Measurements from ENCODE around the gene HERPUD1. TPM values are rescaled to one million over a fixed set of nuclear protein-coding genes. Genes with fewer than 3 reads are reported as not detected.

The HERPUD1 gene
- total RNA-seq, 1 donor from 2014 or later: 16.1 TPM

DNA sequence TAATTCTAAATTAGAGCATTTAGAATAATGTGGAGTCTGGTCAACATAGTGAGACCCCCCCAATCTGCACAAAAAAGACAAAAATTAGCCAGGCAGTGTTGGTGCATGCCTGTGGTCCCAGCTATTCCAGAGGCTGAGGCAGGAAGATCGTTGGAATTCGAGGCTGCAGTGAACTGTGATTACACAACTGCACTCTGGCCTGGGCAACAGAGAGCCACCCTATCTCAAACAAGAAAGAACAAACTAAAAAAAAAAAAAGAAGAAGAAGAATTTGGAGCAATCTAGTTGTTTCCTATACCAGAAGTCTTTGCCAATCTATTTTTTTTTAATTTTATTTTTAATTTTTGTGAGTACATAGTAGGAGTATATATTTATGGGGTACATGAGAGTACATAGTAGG lies 35.8 kb downstream of the HERPUD1 start:
- no peaks in the 10 kb centered on the region for H3K4me1 ChIP-seq
- no peak for TF ChIP-seq EZH2phosphoT487 (IDR thresholded peaks at IDR 0.05)
- no peak for TF ChIP-seq CTCF (IDR thresholded peaks at IDR 0.05)
- no peak for TF ChIP-seq EZH2 (IDR thresholded peaks at IDR 0.05)
- H3K27ac Mint-ChIP-seq: no peak overlapping the region
- H3K36me3 Mint-ChIP-seq: no peaks in the 10 kb centered on the region
- no peaks in the 10 kb centered on the region for H3K9me3 ChIP-seq (ENCODE audit: low read depth)
- peaks cover 21% of the 10 kb centered on the region for H3K4me1 Mint-ChIP-seq
- no peaks in the 10 kb centered on the region for H3F3A ChIP-seq (ENCODE audit: low read depth)
- no peak overlapping the region for H2AFZ ChIP-seq (replicated peaks)
- no peak overlapping the region for H3K4me2 ChIP-seq
- peaks cover 9% of the 10 kb centered on the region for H3K27me3 Mint-ChIP-seq (ENCODE audit: insufficient read depth, low read depth)
- H3K4me3 ChIP-seq: no peak overlapping the region
- no peak overlapping the region for H3K27ac ChIP-seq
- no peaks in the 10 kb centered on the region for H4K20me1 ChIP-seq (ENCODE audit: low read depth)
- no peak overlapping the region for H3K4me3 Mint-ChIP-seq
- DNase-seq (ENCODE audit: low spot score): no peak
- no peaks in the 10 kb centered on the region for H3K79me2 ChIP-seq (ENCODE audit: low read depth)
- no peaks in the 10 kb centered on the region for H3K36me3 ChIP-seq
- no peak overlapping the region for H3K9ac ChIP-seq
- H3K9me3 Mint-ChIP-seq: no peaks in the 10 kb centered on the region
- no peaks in the 10 kb centered on the region for H3K27me3 ChIP-seq

GRCh38 chr16:56969769-56970168 lies 37.8 kb downstream of the HERPUD1 start:
- TF ChIP-seq CTCF (IDR thresholded peaks at IDR 0.05) (no peak), EZH2phosphoT487 (IDR thresholded peaks at IDR 0.05) (no peak), EZH2 (IDR thresholded peaks at IDR 0.05) (no peak)

DNA sequence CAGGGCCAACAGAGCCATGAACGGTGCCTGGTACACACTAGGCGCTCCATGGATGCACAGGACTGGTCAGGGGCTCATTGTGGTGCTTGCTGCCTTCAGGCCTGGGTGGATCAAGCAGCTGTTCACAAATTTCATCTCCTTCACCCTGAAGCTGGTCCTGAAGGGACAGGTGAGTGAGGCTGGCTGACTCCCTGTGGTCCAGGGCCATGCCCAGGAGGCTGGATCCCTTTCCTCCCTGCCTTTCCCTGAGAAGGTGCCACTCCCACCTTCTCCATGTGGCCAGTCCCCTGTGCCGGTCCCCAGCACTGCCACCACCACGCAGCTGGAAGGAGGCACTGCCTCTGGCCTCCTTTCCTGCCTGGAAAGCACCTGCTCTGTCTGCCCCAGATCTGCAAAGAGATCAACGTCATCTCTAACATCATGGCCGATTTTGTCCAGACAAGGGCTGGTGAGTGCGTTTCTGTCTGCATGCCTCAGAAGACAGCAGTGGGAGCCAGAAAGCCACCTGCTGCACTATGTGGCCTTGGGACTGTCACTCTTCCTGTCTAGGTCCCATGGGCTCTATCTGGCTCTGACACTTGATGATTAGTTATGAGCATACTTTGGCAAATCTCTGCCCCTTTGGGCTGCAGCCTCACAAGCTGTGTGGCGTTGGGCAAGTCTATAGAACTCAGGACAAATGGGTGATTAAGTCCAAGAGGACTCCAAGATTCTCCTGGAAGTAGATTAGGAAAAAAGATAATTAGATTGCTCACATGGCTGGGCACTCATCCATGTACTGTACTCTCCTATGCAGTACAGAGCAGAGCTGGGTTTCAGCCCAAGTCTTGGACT lies 39.2 kb downstream of the HERPUD1 start:
- no peak for TF ChIP-seq EZH2 (IDR thresholded peaks at IDR 0.05)
- no peak for TF ChIP-seq CTCF (IDR thresholded peaks at IDR 0.05)
- TF ChIP-seq EZH2phosphoT487 (IDR thresholded peaks at IDR 0.05): no peak
- no peak overlapping the region for H2AFZ ChIP-seq (replicated peaks)
- no peaks in the 10 kb centered on the region for H3K36me3 Mint-ChIP-seq
- DNase-seq (ENCODE audit: low spot score): no peak
- no peaks in the 10 kb centered on the region for H3F3A ChIP-seq (ENCODE audit: low read depth)
- H3K4me3 ChIP-seq: no peak overlapping the region
- peaks cover 18% of the 10 kb centered on the region for H3K27me3 Mint-ChIP-seq (ENCODE audit: insufficient read depth, low read depth)
- H3K27ac ChIP-seq: no peak overlapping the region
- no peaks in the 10 kb centered on the region for H3K79me2 ChIP-seq (ENCODE audit: low read depth)
- no peak overlapping the region for H3K4me3 Mint-ChIP-seq
- H3K4me1 Mint-ChIP-seq: peaks cover 9% of the 10 kb centered on the region
- no peaks in the 10 kb centered on the region for H3K9me3 ChIP-seq (ENCODE audit: low read depth)
- no peaks in the 10 kb centered on the region for H3K27me3 ChIP-seq
- no peak overlapping the region for H3K9ac ChIP-seq
- no peak overlapping the region for H3K4me2 ChIP-seq
- H3K9me3 Mint-ChIP-seq: no peaks in the 10 kb centered on the region
- H3K4me1 ChIP-seq: no peaks in the 10 kb centered on the region
- H4K20me1 ChIP-seq (ENCODE audit: low read depth): no peaks in the 10 kb centered on the region
- no peaks in the 10 kb centered on the region for H3K36me3 ChIP-seq
- H3K27ac Mint-ChIP-seq: peak overlapping the region; percentile 18

More at GRCh38 chr16:56969769-56970168, 37.8 kb downstream of the HERPUD1 start:
- H3F3A ChIP-seq (ENCODE audit: low read depth): no peaks in the 10 kb centered on the region
- Mint-ChIP-seq H3K36me3 (no peaks in the 10 kb centered on the region), H3K4me3 (no peak overlapping the region), H3K9me3 (no peaks in the 10 kb centered on the region), H3K4me1 (peaks cover 21% of the 10 kb centered on the region), H3K27ac (no peak overlapping the region), H3K27me3 (ENCODE audit: insufficient read depth, low read depth) (peaks cover 12% of the 10 kb centered on the region)
- H3K79me2 ChIP-seq (ENCODE audit: low read depth): no peaks in the 10 kb centered on the region
- H3K27ac ChIP-seq: no peak overlapping the region
- no peaks in the 10 kb centered on the region for H4K20me1 ChIP-seq (ENCODE audit: low read depth)
- no peaks in the 10 kb centered on the region for H3K9me3 ChIP-seq (ENCODE audit: low read depth)
- no peaks in the 10 kb centered on the region for H3K36me3 ChIP-seq
- no peak overlapping the region for H3K9ac ChIP-seq
- DNase-seq (ENCODE audit: low spot score): no peak
- no peaks in the 10 kb centered on the region for H3K27me3 ChIP-seq
- H2AFZ ChIP-seq (replicated peaks): no peak overlapping the region
- no peaks in the 10 kb centered on the region for H3K4me1 ChIP-seq
- no peak overlapping the region for H3K4me2 ChIP-seq
- no peak overlapping the region for H3K4me3 ChIP-seq

Measured in neural progenitor cell (in vitro differentiated cells).